Activated B cell treated with CpG ODN at 0.5 μM for 24 hours (primary cell): ENCODE data around the gene RXRA. TPM values are rescaled to one million over a fixed set of nuclear protein-coding genes. Genes with fewer than 3 reads are reported as not detected.

Experiments
- ATAC-seq: fragments of 200-7000 bp; cut with Tn5 transposase; one replicate; pipeline ENCODE4 v1.10.0; 2021; ENCODE audit warnings: low read depth, mild to moderate bottlenecking, moderate library complexity
- CTCF ChIA-PET: fragments of 350-600 bp; sonication (Branson Sonifier 250); formaldehyde crosslinking; loops from one replicate; lab custom pipeline; 2021; ENCODE audit warnings: antibody characterized with exemption; lab: Charles Lee
- POLR2A ChIA-PET: fragments of 350-600 bp; sonication (Branson Sonifier 250); formaldehyde crosslinking; loops from one replicate; lab custom pipeline; 2021; ENCODE audit warnings: antibody characterized with exemption; lab: Charles Lee
- DNase-seq: peaks from one replicate; pipeline ENCODE4 v3.0.0; 2022
- H3K27ac Mint-ChIP-seq: one replicate; pipeline ENCODE4 v1.8.0; 2020; ENCODE audit warnings: mixed read lengths
- H3K27me3 Mint-ChIP-seq: one replicate; pipeline ENCODE4 v1.8.0; 2021; ENCODE audit warnings: mixed read lengths
- H3K36me3 Mint-ChIP-seq: one replicate; pipeline ENCODE4 v1.8.0; 2021; ENCODE audit warnings: low read depth, mixed read lengths
- H3K4me1 Mint-ChIP-seq: one replicate; pipeline ENCODE4 v1.8.0; 2021; ENCODE audit warnings: mixed read lengths
- H3K4me3 Mint-ChIP-seq: one replicate; pipeline ENCODE4 v1.8.0; 2020; ENCODE audit warnings: mild to moderate bottlenecking, mixed read lengths
- H3K9me3 Mint-ChIP-seq: one replicate; pipeline ENCODE4 v1.8.0; 2020; ENCODE audit warnings: mixed read lengths
- intact Hi-C: fragments of 100-400 bp; cut with micrococcal nuclease; formaldehyde crosslinking; loops from one replicate; pipeline ENCODE4 v1.15.1; 2024
- total RNA-seq: library from RNA; stranded (reverse); gene quantifications from 2 replicates; pipeline ENCODE4 v1.2.3, GENCODE V29; 2022
- TF ChIP-seq, protein P1 (sequence below): fragments of 200-600 bp; IDR thresholded peaks from one replicate; pipeline ENCODE4 v1.8.0; 2022; ENCODE audit warnings: antibody characterized with exemption, mild to moderate bottlenecking

Gene RXRA
- total RNA-seq, 1 donor from 2014 or later: 5.0 TPM

GRCh38 chr9:134316449-134317160, 9.7 kb upstream of the RXRA start:
- H3K27ac Mint-ChIP-seq: no peak overlapping the region
- peak; percentile 18 for ATAC-seq

GRCh38 chr9:134317400-134317789, 8.9 kb upstream of the RXRA start:
- intact Hi-C loops: no loop called here
- no peak overlapping the region for H3K4me3 Mint-ChIP-seq
- ATAC-seq: no peak
- TF ChIP-seq, protein P1, sequence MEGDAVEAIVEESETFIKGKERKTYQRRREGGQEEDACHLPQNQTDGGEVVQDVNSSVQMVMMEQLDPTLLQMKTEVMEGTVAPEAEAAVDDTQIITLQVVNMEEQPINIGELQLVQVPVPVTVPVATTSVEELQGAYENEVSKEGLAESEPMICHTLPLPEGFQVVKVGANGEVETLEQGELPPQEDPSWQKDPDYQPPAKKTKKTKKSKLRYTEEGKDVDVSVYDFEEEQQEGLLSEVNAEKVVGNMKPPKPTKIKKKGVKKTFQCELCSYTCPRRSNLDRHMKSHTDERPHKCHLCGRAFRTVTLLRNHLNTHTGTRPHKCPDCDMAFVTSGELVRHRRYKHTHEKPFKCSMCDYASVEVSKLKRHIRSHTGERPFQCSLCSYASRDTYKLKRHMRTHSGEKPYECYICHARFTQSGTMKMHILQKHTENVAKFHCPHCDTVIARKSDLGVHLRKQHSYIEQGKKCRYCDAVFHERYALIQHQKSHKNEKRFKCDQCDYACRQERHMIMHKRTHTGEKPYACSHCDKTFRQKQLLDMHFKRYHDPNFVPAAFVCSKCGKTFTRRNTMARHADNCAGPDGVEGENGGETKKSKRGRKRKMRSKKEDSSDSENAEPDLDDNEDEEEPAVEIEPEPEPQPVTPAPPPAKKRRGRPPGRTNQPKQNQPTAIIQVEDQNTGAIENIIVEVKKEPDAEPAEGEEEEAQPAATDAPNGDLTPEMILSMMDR: no peak
- no peak overlapping the region for H3K27ac Mint-ChIP-seq
- CTCF ChIA-PET: no interaction called here
- no peaks in the 10 kb centered on the region for H3K4me1 Mint-ChIP-seq
- no peak for DNase-seq
- no peaks in the 10 kb centered on the region for H3K36me3 Mint-ChIP-seq
- POLR2A ChIA-PET: no interaction called here
- no peaks in the 10 kb centered on the region for H3K9me3 Mint-ChIP-seq
- peaks cover 3% of the 10 kb centered on the region for H3K27me3 Mint-ChIP-seq

More at GRCh38 chr9:134316449-134317160, 9.7 kb upstream of the RXRA start:
- intact Hi-C loops: no loop called here
- Mint-ChIP-seq H3K4me3 (no peak overlapping the region), H3K4me1 (no peaks in the 10 kb centered on the region), H3K27me3 (peaks cover 3% of the 10 kb centered on the region), H3K36me3 (no peaks in the 10 kb centered on the region), H3K9me3 (no peaks in the 10 kb centered on the region)
- POLR2A ChIA-PET: no interaction called here
- TF ChIP-seq, protein P1: no peak
- CTCF ChIA-PET: interaction anchor here (1.0 kb wide), 1 partner anchor 146 kb away, joined by 3 read pairs; no protein-coding TSS in a partner anchor
- DNase-seq: no peak

- Mint-ChIP-seq H3K27ac (no peak overlapping the region), H3K9me3 (no peaks in the 10 kb centered on the region), H3K36me3 (no peaks in the 10 kb centered on the region), H3K27me3 (peaks cover 3% of the 10 kb centered on the region), H3K4me1 (no peaks in the 10 kb centered on the region), H3K4me3 (no peak overlapping the region)
- no peak for DNase-seq
- ChIA-PET CTCF (no interaction called here), POLR2A (no interaction called here)
- no peak for ATAC-seq
- TF ChIP-seq, protein P1: no peak
- intact Hi-C loops: no loop called here
Measured at GRCh38 chr9:134317790-134318414, 8.4 kb upstream of the RXRA start.

GRCh38 chr9:134318481-134318891, 7.8 kb upstream of the RXRA start:
- Mint-ChIP-seq H3K4me1 (no peaks in the 10 kb centered on the region), H3K9me3 (no peaks in the 10 kb centered on the region), H3K4me3 (no peak overlapping the region), H3K36me3 (no peaks in the 10 kb centered on the region), H3K27ac (no peak overlapping the region), H3K27me3 (peaks cover 3% of the 10 kb centered on the region)
- POLR2A ChIA-PET: no interaction called here
- CTCF ChIA-PET: no interaction called here
- DNase-seq (no peak), ATAC-seq (no peak)
- TF ChIP-seq, protein P1: no peak
- intact Hi-C loops: no loop called here

- intact Hi-C loops: no loop called here
- POLR2A ChIA-PET: no interaction called here
- TF ChIP-seq, protein P1: no peak
- Mint-ChIP-seq H3K9me3 (no peaks in the 10 kb centered on the region), H3K4me1 (no peaks in the 10 kb centered on the region), H3K4me3 (no peak overlapping the region), H3K27me3 (no peaks in the 10 kb centered on the region), H3K36me3 (no peaks in the 10 kb centered on the region), H3K27ac (no peak overlapping the region)
- DNase-seq: no peak
- ATAC-seq: no peak
- CTCF ChIA-PET: no interaction called here
Measured at GRCh38 chr9:134318941-134319305, 7.3 kb upstream of the RXRA start.
